Fibroblast of the conjunctiva (primary cell): ENCODE data around the gene FXYD3.
"Not testable (repeated sequence)": the region's sequence is repeated elsewhere in the genome, so short reads cannot be mapped to it uniquely, and the experiment has no call there.

Source experiments
- DNase-seq: peaks from one replicate; pipeline ENCODE4 v3.0.0-alpha.2; 2010; ENCODE audit warnings: low read depth

Gene FXYD3

DNA sequence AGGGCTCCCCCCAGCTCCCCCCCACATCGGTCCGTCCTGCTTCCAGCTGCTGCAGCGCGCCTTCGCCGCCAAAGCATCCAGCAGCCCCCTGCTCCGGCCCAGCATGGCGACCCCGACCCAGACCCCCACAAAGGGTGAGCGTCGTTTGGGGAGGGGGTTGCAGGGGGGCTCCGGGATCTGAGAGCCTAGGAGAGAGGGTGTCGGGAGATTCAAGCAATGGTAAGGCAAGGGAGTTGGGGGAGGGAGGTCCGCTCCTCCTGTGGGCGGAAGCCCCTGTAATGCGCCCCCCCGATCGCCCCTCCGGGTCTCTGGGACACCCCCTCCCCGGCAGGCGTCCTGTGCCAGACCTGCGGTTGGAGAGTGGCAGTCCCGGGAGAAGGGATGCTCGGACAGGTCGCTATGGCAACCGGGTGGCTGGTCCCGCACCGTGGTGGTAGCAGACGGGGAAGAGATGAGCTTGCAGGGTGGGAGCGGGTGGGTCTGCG is 27.6 kb downstream of the FXYD3 start, which contains the start of gene FXYD7:
FXYD7 (plus strand) TSS at position 25 of the 485 bp plus-strand sequence; CDS start at position 104, 79 bp downstream.
- no peak for DNase-seq

DNA sequence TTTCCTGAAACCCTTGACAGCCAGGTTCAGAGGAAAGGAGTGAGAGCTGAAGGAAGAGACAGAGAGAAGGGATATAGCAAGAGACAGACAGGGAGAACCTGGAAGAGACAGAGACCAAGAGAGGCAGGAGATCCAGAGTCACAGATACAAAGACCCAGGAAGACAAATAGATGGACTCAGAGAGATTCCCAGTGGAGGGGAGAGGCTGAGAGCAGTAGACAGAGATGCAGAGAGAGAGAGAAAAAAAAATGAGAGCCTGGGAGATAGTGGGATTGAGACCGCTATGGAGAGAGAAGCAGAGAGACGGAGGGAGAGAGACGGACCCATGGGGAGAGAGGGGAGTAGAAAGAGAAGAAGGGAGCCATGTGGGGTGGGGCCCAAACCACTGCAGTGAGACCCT is 28.2 kb downstream of the FXYD3 start:
- no peak for DNase-seq

DNA sequence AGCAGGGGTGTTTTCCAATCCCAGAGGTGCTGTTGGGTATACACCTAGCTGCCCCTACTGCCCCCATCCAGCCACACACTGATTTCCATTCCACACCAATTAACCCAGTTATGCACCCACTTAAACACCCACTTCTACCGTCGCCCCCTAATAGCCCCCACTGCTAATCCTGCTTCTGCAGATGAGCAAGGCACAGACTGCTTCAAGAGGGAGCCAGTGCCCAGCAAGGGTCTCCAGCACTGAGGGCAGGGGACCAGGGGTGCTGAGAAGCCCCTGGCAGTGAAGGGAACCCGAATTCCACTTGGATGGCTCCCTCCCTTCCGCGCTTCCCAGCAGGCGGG is 28.6 kb downstream of the FXYD3 start:
- no peak for DNase-seq

DNA sequence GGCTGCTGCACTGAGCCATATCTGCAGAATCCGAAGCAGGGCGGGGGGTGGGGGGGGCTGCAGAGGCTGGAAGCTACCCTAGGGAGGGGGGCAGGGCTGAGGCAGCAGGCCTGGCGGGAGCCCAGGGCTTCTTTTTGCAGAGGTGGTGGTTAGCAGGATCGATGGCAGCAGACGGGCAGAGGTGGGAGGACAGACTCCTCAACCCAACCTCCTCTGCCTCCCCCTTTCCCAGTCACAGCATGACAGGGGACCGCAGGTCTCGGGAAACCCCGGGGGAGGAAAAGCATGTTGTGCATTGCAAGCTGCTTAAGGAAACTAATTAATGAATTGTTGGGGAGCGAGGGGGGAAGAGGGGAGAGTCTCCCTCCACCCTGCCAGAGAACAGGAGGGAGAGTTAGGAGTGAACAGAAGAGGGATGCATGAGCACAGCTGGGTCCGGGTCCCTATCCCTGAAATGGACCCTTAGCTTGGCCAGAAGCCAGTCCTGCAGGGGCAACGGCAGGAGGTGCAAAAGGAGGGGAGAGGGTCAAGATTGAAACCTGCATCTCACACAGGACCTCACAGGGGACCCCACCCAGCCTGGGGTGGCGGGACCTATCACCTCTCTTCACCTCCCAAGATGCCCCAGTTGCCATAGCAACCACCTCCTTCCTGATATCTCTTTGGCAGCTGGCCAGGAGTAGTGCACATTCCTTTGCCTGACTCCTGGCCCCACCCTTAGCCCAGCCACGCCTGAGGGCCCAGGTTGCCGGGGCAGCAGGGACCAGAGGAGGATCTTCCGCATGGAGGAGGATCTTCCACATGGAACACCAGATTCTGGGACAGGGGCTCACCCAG is 29.2 kb downstream of the FXYD3 start:
- no peak for DNase-seq

DNA sequence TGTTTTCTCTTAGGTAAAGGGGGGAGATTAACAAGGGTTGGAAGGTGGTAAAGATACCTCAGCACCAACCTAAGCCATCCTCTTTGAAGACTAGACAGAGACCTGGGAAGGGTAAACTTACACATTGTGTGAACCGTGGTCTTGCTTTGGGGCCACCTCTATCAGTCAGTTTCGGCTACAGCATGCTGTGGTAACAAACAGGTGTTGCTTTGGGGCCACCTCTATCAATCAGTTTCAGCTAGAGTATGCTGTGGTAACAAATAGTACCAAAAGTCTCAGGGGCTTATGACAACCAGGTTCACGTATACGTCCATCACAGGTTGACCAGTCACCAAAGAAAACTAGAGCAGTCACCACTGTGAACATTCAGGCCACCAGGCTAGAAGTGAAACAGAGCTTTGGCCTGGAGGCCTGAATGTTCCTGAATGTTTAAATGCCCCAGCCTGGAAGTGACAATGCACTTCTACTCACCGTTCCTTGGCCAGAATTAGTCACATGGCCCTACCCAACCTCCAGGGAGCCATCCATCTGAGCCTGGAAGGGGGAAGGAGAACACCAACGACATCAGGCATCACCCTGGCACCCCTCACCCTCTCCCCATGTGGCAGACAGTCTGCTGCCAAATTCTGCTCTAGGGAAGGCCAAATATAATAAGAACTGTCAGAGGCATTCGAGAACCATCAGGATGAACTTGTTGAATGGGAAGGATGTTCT is 31.3 kb downstream of the FXYD3 start:
- no peak for DNase-seq

DNA sequence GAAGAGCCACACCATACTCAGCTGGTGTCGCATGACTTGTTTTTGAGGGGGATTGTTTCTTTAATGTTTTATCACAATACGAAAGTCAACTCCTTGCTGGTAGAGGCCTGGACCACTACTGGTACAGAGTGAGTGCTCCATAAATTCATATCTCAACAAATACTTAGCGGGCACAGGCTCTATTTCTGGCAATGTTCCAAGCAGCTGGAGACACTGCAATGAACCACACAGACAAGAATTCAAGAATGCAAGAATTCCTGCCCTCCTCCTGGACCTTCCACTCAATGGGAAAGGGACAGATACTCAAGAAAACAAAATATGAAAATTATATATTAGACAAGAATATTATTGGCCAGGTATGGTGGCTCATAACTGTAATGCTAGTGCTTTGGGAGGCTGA is 33.8 kb downstream of the FXYD3 start:
- DNase-seq: no peak

DNA sequence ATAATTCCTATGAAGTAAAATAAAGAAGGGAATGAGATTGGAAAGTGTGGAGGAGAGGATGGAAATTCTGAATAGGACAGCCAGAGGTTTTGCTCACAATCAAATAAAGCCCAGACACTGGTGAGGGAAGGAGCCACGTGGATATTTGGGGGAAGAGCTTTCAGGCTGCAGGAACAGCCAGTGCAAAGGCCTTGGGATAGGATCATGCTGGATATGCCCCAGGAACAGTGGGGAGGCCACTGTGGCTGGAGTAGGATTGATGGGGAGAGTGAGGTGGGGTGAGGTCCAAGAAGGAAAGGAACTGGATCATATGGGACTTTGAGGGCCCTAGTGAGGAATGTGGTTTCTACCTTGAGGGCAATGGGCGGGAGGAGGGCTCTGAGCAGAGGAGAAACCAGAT is 34.8 kb downstream of the FXYD3 start:
- DNase-seq: no peak

DNA sequence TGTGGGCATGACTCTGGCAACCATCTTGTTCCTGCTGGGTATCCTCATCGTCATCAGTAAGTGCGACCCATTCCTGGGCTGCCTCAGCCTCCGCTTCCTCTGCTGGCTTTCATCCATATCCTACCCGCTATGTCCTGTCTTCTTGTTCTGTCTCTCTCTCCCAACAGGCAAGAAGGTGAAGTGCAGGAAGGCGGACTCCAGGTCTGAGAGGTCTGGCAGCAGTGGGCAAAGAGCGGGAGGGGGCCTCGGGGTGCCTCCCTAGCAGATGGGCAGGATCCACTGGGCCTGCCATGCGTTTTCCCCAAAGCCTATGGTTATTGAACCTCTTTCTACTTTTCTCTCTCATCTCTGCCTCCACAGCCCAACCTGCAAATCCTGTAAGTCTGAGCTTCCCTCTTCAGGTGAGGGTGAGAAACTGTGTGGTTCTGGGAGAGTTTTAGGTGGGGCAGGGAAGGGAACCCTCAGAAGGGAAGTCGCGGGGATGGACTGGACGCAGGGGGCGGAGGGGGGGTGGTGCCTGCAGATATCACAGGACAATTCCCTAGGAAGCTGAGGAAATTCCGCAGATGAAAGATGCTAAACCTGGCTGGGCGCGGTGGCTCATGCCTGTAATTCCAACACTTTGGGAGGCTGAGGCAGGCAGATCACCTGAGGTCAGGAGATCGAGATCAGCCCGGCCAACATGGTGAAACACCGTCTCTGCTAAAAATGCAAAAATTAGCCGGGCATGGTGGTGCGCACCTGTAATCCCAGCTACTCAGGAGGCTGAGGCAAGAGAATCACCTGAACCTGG is 35.8 kb downstream of the FXYD3 start:
- DNase-seq: no peak

DNA sequence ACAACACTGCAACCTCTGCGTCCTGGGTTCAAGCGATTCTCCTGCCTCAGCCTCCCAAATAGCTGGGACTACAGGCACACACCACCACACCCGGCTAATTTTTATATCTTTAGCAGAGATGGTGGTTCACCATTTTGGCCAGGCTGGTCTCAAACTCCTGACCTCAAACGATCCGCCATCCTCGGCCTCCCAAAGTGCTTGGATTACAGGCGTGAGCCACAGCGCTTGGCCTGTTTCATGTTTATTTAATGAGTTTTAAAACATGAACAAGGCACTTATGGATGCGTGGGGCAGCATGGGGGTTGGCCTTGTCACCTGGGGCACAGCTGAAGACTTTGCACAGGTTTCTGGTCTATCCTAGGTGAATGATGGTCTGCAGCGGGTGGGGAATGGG is 37.5 kb downstream of the FXYD3 start:
- not testable (repeated sequence) for DNase-seq

DNA sequence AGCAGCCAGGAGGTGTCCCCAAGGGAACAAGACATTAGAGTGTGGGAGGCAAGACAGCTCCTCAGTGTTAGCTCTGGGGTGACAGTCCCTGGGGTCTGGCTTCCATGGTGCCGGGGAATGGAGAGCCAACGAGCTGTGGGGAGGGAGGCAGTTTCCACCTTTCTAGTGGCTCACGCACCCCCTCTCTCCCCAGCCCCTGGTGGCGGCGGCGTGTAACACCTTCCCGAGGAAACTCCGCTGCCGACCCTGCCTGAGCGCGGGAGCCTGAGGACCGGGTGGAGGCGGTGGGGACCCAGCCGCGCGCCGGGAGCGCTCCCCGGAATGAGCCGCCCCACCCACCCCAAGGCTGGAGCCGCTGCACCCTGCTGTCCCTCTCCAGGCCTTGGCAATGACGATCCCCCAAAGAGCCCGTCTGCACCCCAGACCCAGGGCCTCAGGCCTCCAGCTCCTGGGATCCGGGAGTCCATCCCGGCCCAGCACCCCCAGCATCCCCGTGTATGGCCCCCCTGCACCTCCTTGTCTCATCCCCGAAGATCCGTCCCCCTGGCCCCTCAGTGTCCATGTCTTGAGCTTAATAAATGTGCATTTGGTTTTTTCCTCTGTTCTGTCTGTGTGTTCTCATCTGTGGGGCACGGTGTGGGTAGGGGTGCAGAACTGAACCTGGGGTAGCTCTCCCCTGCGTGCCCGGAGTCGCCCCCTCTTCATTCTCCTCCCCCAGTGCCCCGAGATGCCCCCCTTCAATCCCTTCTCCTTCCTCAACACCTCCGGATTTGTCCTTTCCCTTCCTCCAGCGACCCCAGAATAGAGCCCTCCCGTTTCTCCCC is 38.3 kb downstream of the FXYD3 start:
- no peak for DNase-seq

DNA sequence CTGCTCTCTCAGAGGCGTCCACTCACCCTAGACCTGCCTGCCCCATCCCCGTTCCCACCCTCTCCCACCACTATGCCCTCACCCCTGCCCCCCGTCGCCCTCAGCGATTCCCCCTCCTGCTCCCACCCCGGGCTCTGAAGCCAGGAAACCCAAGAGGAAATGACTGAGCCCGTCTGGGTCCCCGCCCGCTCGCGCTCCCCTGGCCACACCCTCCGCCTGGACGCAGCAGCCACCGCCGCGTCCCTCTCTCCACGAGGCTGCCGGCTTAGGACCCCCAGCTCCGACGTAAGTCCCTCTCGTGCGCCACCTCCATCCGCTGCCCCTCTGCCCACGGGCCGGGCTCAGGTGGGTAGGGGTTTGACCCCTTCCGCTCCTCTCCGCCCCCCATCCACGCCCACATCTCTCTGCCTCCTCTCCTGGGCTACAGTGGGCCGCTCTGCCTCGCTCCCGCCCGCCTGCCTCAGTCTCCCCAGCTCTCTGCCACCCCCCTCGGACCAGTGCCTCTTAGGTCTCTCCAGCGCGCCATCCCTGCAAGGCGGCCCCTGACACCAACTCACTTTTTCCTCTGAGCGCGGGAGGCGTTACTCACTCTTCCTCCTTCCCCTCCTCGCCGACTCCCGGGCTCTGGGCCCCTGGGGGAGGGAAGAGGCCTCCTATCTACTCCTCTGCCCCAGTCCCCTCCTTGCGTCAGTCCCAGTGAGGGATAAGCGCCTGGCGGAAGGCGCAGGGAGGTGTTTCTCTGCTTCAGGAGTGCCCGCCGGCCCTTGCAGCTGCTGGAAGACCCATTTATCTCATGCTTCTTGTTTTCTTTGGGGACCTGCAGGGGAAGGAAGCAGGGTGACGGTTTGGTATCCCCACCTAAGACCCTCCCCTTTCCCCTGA is 39.1 kb downstream of the FXYD3 start, which contains the start of gene FXYD5:
FXYD5 (plus strand) TSS at position 211 of the 882 bp plus-strand sequence. CDS start 816 bp downstream, outside the sequence.
- DNase-seq: peak; percentile 49

DNA sequence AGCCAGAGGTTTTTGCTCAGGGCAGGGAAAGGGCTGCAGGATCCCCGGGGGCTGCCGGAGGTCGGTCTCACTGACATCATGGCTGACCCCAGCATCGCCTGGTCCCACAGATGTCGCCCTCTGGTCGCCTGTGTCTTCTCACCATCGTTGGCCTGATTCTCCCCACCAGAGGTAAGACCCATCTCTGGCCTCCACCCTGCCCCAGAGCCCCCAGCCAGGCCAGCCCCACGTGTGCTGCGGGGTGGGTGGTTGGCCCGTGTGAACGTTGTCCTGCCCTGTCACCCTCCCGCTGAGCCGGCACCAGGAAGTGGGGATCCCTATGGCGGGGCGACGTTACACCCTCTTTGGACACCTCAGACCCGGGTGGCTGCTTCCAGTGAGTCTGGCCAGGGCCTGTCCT is 39.8 kb downstream of the FXYD3 start:
- DNase-seq: no peak

DNA sequence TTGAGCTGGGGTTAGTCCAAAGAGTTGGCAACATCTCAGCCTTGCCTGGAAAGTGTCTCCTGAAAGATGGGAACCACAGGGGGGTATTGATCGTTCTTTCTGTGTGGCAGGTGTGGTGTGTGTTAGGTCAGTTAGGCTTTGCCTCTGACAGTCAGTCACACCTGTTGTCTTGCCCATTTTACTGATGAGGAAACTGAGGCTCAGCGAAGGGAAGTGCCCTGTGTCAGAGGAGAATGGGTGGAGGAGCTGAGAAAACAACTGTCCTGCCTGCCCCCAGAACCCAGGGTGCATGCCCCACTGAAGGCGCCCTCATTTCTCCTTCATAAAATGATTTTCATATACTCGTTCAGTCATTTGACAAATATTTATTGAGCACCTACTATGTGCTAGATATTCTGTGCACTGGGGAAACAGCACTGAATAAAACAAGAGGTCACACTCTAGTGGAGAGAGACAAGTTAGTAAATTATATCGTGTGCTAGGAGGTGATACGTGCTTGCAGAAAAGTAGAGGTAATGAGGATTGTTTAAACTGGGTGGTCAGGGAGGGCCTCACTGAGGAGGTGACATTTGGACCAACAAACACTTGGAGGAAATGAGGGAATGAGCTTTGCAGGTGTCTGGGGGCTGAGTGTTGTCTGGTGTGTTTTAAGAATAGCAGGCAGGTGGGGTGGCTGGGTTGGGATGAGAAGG is 40.5 kb downstream of the FXYD3 start:
- DNase-seq: no peak

DNA sequence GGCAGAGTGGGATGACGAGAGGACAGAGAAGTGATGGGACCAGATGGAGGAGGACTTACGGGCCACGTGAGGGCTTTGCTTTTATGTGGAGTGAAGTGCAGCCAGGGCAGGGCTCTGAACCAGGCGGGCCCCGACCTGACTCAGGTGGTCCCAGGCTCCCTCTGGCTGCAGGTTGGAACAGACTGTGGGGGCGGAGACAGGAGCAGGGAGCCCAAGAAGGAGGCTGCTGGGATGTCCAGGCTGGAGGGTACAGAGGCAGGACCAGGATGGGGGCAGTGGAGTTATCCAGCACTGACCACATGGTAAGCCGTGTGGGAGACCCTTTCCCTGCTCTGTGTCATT is 41.0 kb downstream of the FXYD3 start:
- DNase-seq: no peak

DNA sequence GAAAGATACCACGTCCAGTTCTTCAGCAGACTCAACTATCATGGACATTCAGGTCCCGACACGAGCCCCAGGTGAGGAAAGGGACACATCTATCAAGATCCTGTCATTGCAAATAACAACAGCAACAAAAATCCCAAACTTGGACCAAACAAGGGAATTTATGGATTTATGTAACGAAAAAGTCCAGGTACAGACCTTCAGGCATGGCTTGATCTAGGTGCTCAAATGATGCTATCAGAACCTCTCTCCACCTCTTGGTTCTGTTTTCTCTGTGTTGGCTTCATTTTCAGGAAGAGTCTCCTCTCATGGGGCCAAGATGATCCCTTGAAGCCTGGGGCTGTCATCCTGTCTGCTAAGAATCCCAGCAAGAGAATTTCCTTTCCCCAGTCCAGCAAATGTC is 41.8 kb downstream of the FXYD3 start:
- no peak for DNase-seq

DNA sequence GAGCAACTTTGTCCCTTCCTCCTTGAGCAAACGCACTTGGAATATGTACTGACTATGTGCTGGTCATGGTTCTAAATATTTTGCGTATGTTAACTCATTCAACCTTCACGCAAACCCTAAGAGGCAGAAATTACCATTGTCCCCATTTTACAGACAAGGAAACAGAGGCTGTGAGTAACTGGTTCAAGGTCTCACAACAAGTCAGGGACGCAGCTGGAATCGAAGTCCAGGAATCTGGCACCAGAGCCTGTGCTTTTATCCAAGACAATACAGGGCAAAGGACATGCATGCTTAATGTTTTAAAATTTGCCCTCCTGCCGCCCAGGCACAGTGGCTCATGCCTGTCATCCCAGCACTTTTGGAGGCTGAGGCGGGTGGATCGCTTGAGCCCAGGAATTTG is 44.0 kb downstream of the FXYD3 start:
- DNase-seq: no peak

DNA sequence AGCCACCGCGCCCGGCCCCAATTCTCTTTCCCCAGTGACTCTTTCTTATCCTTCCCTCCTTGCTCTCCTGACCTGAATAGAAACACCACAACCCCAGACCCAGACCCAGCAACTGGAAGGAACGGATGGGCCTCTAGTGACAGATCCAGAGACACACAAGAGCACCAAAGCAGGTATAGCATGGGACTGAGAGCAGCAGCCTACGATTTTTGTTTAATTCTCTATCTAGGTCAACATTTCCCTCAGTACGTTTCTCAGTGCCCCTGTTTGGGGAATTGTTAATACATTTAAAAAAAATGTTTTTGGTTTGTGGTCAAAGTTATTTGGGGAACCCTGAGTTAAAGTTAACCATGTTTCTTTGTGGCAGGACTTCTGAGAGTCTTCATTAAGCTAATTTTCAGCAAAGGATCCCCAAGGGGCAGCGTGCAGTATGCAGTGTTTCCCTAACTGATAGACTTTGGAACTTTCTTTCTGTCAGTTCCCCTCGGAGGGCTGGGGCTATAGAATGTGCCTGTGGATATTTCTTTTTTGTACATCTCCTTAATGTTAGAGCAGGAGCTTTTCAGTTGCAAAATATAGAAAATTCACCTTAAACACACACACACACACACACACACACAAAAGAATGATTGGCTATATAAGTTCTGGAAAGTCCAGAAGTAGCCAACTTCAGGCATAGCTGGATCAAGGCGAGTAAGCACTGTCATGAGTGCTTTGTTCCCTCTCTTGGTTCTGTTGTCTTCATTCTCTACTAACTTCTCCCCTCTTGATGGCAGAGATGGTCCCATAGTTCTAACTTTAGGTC is 45.2 kb downstream of the FXYD3 start:
- DNase-seq: no peak

DNA sequence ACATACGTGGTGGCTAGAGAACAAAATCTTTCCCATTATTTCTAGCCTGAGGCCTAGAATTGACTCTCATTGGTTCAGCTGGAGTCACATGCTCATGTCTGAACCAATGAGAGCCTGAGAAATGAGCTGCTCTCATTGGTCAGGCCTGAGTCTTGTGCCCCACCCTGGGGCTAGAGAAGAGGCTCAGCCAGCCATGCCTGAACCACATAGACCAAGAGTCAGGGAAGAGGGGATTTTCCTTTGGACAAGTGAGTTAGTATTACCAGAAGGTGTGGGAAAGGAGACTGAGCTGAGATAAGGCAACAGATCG is 45.8 kb downstream of the FXYD3 start:
- no peak for DNase-seq
